ENCODE data around the gene KLHL20. TPM values are rescaled to one million over a fixed set of nuclear protein-coding genes. Genes with fewer than 3 reads are reported as not detected.
"Not testable (repeated sequence)": the region's sequence is repeated elsewhere in the genome, so short reads cannot be mapped to it uniquely, and the experiment has no call there.

Gene KLHL20
- total RNA-seq, 1 experiment from 2014 or later, result 17.7 TPM

GRCh38 chr1:173680152-173680551 is 34.6 kb upstream of the KLHL20 start:
- H3K4me1 ChIP-seq (ENCODE audit: insufficient read depth, low read length, poor library complexity, severe bottlenecking); H3K27me3 ChIP-seq (replicated peaks; ENCODE audit: insufficient read depth, low read depth, low read length, poor library complexity); H3K9me3 ChIP-seq (ENCODE audit: low read depth, low read length, poor library complexity, severe bottlenecking); CTCF ChIA-PET; intact Hi-C loops (cut with micrococcal nuclease; ENCODE audit: unreplicated experiment); POLR2A ChIA-PET (ENCODE audit: low non-redundant PET); H3K36me3 ChIP-seq (ENCODE audit: insufficient read depth, low read length, poor library complexity, severe bottlenecking); DNase-seq (ENCODE audit: low spot score); H3K4me3 ChIP-seq (ENCODE audit: low read depth, low read length, poor library complexity, severe bottlenecking); BruUV-seq (replicated peaks); H3K27ac ChIP-seq (ENCODE audit: low read depth, low read length, poor library complexity, severe bottlenecking): not testable (repeated sequence)

- intact Hi-C loops (cut with micrococcal nuclease; ENCODE audit: unreplicated experiment), result no loop called here
- H3K4me1 ChIP-seq (ENCODE audit: insufficient read depth, low read length, poor library complexity, severe bottlenecking), result no peaks in the 10 kb centered on the region
- POLR2A ChIA-PET (ENCODE audit: low non-redundant PET), result no interaction called here
- no peak for DNase-seq (ENCODE audit: low spot score)
- CTCF ChIA-PET, result interaction anchor here (0.7 kb wide), 1 partner anchor 74 kb away, joined by 3 read pairs; no protein-coding TSS in a partner anchor
- H3K27me3 ChIP-seq (replicated peaks; ENCODE audit: insufficient read depth, low read depth, low read length, poor library complexity), result no peaks in the 10 kb centered on the region
- no peak overlapping the region for H3K27ac ChIP-seq (ENCODE audit: low read depth, low read length, poor library complexity, severe bottlenecking)
- H3K9me3 ChIP-seq (ENCODE audit: low read depth, low read length, poor library complexity, severe bottlenecking), result no peaks in the 10 kb centered on the region
- TF ChIP-seq EZH2 (IDR thresholded peaks at IDR 0.05; ENCODE audit: borderline replicate concordance, low read depth, low read length, poor library complexity, severe bottlenecking), result no peak
- TF ChIP-seq CTCF (conservative IDR thresholded peaks at IDR 0.05; ENCODE audit: low read depth, low read length), result no peak
- no peaks in the 10 kb centered on the region for H3K36me3 ChIP-seq (ENCODE audit: insufficient read depth, low read length, poor library complexity, severe bottlenecking)
- BruUV-seq (replicated peaks), result no TSS peak
- no peak overlapping the region for H3K4me3 ChIP-seq (ENCODE audit: low read depth, low read length, poor library complexity, severe bottlenecking)
Observed at GRCh38 chr1:173682184-173682583, 32.6 kb upstream of the KLHL20 start.

- H3K9me3 ChIP-seq (ENCODE audit: low read depth, low read length, poor library complexity, severe bottlenecking); POLR2A ChIA-PET (ENCODE audit: low non-redundant PET); H3K4me3 ChIP-seq (ENCODE audit: low read depth, low read length, poor library complexity, severe bottlenecking); intact Hi-C loops (cut with micrococcal nuclease; ENCODE audit: unreplicated experiment); H3K4me1 ChIP-seq (ENCODE audit: insufficient read depth, low read length, poor library complexity, severe bottlenecking); H3K27me3 ChIP-seq (replicated peaks; ENCODE audit: insufficient read depth, low read depth, low read length, poor library complexity); H3K36me3 ChIP-seq (ENCODE audit: insufficient read depth, low read length, poor library complexity, severe bottlenecking); DNase-seq (ENCODE audit: low spot score); H3K27ac ChIP-seq (ENCODE audit: low read depth, low read length, poor library complexity, severe bottlenecking); CTCF ChIA-PET; BruUV-seq (replicated peaks): not testable (repeated sequence)
Observed at GRCh38 chr1:173683838-173684237, 30.9 kb upstream of the KLHL20 start.

- CTCF ChIA-PET; H3K36me3 ChIP-seq (ENCODE audit: insufficient read depth, low read length, poor library complexity, severe bottlenecking); H3K27me3 ChIP-seq (replicated peaks; ENCODE audit: insufficient read depth, low read depth, low read length, poor library complexity); intact Hi-C loops (cut with micrococcal nuclease; ENCODE audit: unreplicated experiment); BruUV-seq (replicated peaks); H3K27ac ChIP-seq (ENCODE audit: low read depth, low read length, poor library complexity, severe bottlenecking); H3K4me1 ChIP-seq (ENCODE audit: insufficient read depth, low read length, poor library complexity, severe bottlenecking); POLR2A ChIA-PET (ENCODE audit: low non-redundant PET); H3K9me3 ChIP-seq (ENCODE audit: low read depth, low read length, poor library complexity, severe bottlenecking); H3K4me3 ChIP-seq (ENCODE audit: low read depth, low read length, poor library complexity, severe bottlenecking); DNase-seq (ENCODE audit: low spot score): not testable (repeated sequence)
Observed at GRCh38 chr1:173685121-173685520, 29.7 kb upstream of the KLHL20 start.

- TF ChIP-seq EZH2 (IDR thresholded peaks at IDR 0.05; ENCODE audit: borderline replicate concordance, low read depth, low read length, poor library complexity, severe bottlenecking) (no peak), CTCF (conservative IDR thresholded peaks at IDR 0.05; ENCODE audit: low read depth, low read length) (no peak)
- CTCF ChIA-PET, result no interaction called here
- intact Hi-C loops (cut with micrococcal nuclease; ENCODE audit: unreplicated experiment), result no loop called here
Observed at GRCh38 chr1:173688300-173688699, 26.5 kb upstream of the KLHL20 start.

More at GRCh38 chr1:173688300-173688699, 26.5 kb upstream of the KLHL20 start:
- H3K9me3 ChIP-seq (ENCODE audit: low read depth, low read length, poor library complexity, severe bottlenecking), result no peaks in the 10 kb centered on the region
- BruUV-seq (replicated peaks), result no TSS peak
- H3K27me3 ChIP-seq (replicated peaks; ENCODE audit: insufficient read depth, low read depth, low read length, poor library complexity), result no peaks in the 10 kb centered on the region
- no peaks in the 10 kb centered on the region for H3K4me1 ChIP-seq (ENCODE audit: insufficient read depth, low read length, poor library complexity, severe bottlenecking)
- H3K36me3 ChIP-seq (ENCODE audit: insufficient read depth, low read length, poor library complexity, severe bottlenecking), result no peaks in the 10 kb centered on the region
- no peak overlapping the region for H3K4me3 ChIP-seq (ENCODE audit: low read depth, low read length, poor library complexity, severe bottlenecking)
- DNase-seq (ENCODE audit: low spot score), result no peak
- POLR2A ChIA-PET (ENCODE audit: low non-redundant PET), result no interaction called here
- no peak overlapping the region for H3K27ac ChIP-seq (ENCODE audit: low read depth, low read length, poor library complexity, severe bottlenecking)
